NOMO-1 treated with dmso at 0.1 percent for 144 hours (cell line): ENCODE data around the gene MYL4.
A peak's percentile ranks its signal among the peaks of the same experiment; 100 is the strongest.
"Not testable (repeated sequence)": the region's sequence is repeated elsewhere in the genome, so short reads cannot be mapped to it uniquely, and the experiment has no call there.

Source experiments
- DNase-seq: peaks from one replicate; lab custom pipeline; 2025; ENCODE audit not compliant: unreplicated experiment; lab: John Stamatoyannopoulos, UW

The MYL4 gene

GRCh38 chr17:47219621-47220475 is 10.7 kb downstream of the MYL4 start:
- no peak for DNase-seq

GRCh38 chr17:47220531-47220999 is 11.4 kb downstream of the MYL4 start:
- no peak for DNase-seq

DNA sequence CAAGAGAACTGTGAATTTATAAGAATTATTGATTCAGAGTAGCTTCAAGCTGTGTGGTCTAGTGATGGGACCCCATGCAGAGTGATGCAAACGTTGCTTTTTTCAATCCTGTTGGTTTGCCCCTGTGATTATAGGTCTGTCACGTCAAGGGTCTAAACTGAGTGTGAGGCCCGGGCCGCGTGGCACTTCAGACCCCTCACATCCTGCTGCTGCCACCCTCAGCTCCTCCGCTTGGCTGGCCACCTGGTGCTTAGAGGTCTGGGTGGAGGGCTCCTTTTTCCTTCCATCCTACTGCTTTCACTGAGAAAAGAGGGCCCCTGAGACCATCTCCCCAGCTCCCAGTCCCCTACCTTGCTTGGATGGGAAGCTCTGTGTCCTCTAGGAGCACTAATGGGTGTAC is 12.0 kb downstream of the MYL4 start:
- DNase-seq = no peak

- DNase-seq = no peak
Observed at GRCh38 chr17:47222047-47222446, 12.9 kb downstream of the MYL4 start.

DNA sequence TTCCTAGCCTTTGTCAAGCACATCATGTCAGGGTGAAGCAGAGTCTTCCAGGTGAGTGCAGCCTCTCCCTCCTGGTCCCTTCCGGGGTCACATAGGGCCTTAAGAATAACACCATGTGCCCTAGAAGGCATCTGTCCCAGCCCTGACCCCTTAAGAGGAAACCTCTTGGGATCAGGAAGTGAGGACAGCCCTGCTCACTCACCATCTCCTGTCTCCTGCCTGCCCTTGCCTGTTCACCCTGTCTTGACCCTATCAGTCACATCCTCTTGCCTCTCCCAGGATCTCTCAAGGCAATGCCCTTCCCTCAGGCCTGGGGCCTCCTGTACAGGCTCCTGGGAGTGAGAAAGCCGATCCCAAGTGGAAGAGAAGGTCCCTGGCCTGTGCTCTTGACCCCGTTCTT is 13.9 kb downstream of the MYL4 start:
- no peak for DNase-seq

DNA sequence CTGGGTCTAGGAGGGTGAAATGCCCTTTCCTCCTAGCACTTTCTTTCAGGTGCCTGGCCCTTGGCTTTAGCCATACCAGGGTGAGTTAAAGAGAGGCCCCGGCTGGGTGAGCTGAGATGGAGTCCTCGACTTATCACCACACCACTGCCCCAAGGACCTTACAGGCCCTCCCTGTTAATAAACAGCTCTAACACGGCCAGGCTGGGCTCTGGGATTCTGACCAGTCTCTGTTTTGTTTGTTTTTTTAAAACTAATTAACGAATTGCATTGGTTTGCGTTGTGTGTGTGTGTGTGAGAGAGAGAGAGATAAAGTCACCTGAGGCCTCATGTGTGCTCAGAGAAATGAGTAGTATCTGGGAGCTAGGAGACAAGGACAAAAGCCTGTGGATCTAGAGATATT is 14.3 kb downstream of the MYL4 start:
- DNase-seq = no peak

DNA sequence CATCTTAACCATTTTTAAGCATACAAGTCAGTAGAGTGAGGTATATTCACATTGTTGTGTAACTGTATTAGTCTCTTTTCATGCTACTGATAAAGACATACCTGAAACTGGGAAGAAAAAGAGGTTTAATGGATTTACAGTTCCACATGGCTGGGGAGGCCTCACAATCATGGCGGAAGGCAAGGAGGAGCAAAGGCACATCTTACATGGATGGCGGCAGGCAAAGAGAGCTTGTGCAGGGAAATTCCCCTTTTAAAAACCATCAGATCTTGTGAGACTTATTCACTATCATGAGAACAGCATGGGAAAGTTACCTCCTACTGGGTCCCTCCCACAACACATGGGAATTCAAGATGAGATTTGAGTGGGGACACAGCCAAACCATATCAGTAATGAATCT is 14.9 kb downstream of the MYL4 start:
- not testable (repeated sequence) for DNase-seq

- DNase-seq = no peak
Observed at GRCh38 chr17:47224966-47225365, 15.8 kb downstream of the MYL4 start.

GRCh38 chr17:47225436-47225858 is 16.3 kb downstream of the MYL4 start:
- no peak for DNase-seq

DNA sequence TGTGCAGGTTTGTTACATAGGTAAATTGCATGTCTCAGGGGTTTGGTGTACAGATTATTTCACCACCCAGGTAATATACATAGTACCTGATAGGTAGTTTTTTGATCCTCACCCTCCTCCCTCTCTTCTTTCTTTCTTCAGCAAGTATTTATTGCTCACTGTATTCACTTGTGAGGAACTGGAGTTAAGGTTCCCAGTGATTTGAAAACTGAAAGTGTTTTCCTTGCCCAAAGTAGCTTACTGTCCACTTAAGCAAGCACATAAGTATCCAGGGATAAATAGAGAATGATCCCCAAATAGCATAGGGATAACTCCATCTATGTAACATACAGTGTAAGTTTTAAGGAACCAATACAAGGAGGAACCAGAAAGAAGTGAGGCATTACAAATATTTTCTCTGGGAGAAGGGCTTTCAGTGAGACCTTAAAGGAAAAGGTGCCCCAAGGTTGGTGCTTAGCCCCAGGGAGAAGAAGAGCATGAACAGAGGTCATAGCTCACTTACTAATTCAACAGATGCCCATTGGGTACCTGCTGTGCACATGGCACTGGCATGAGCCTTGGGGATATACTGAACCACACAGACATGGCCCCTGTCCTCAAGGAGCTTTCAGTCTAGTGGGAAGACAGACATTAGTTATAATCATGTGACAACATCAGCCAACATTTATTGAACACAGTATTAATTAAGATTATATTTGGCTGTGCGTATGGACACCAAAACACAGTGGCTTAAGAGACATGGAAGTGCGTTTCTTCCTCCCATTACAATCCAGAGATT is 17.0 kb downstream of the MYL4 start:
- no peak for DNase-seq

GRCh38 chr17:47227862-47228261 is 18.7 kb downstream of the MYL4 start:
- no peak for DNase-seq

DNA sequence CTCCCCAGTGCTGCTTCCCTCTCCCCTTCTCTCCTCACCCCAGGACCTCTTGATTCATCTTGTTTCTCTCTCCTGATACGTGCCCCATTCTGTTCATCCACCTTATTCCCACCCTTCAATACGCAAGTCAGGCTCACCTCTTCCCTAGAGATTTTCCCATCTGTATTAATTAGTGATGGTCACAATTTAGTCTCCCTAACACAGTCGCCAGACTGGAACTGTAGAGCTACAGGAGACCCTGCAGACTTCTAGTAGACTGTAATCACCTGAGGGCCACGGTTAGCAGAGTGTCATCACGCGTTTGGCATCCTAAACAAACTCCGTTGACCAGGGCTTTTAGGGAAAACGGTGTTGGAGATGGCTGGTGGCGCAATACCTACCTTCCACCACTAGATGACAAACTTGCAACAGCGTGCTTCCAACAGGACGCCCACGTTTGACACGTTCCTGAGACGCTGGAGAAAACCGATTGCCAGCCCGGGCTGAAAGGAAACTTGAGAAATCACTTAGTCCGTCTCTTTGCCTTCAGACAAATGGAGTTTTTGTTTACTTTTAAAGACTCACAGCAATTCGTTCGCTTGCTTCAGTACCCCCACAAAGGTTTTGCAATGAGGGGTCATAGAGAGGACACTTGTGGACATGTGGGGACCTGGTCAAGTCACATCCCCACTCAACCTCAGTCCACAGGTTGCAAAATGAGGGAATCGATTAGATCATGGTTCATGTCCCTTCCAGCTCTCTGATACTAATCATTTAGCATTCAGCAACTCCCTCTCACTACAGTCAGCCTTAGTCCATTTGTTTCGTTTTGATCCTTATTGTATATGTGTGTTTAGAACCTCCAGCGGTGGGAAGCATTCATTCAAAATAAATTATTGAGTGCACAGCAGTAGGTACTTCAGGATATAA is 20.6 kb downstream of the MYL4 start:
- DNase-seq = peak; percentile 79

DNA sequence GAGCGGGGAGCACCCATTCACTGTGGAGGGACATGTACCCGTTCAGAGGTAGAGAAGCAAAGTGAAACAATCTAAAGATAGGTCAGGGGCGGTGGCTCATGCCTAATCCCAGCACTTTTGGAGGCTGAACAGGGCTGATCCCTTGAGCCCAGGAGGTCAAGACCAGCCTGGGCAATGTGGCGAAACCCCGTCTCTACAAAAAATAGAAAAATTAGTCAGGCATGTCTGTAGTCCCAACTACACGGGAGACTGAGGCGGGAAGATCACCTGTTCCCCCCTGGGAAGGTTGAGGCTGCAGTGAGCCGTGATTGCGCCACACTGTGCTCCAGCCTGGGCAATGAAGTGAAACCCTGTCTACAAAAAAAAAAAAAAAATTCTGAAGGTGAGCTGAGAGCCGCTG is 21.7 kb downstream of the MYL4 start:
- DNase-seq = no peak

DNA sequence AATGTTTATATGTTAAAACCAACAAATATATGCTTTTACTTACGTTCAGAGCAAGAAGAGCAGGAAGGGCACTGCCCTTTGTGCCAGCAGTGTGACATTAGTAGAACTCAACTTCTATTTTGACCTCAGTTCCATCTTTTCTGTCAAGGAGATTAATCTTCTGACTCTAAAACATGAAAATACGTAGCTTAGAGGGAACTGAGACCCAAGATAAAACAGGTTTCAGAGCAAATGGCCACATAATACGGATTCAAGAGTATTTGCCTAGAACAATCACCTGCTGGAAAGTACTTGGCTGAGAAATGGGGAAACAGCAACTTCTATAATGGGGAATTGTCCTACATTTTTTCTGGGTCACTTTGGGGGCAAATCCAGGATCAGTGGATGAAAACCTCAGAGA is 22.2 kb downstream of the MYL4 start:
- no peak for DNase-seq

GRCh38 chr17:47231866-47232265 is 22.7 kb downstream of the MYL4 start:
- no peak for DNase-seq

DNA sequence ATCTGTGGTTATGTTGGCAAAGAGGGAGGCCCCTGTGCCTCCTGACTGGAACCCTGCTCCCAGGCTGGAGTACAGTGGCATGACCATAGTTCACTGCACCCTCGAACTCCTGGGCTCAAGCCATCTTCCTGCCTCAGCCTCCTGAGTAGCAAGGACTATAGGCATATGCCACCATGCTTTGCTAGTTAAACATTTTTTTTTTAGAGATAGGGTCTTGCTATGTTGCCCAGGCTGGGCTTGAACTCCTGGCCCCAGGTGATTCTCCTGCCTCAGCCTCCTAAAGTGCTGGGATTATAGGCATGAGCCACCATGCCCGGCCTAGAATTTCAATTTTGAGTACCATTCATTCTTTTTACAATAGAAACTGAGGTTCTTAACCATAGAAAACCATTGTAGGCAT is 23.3 kb downstream of the MYL4 start:
- DNase-seq = no peak

DNA sequence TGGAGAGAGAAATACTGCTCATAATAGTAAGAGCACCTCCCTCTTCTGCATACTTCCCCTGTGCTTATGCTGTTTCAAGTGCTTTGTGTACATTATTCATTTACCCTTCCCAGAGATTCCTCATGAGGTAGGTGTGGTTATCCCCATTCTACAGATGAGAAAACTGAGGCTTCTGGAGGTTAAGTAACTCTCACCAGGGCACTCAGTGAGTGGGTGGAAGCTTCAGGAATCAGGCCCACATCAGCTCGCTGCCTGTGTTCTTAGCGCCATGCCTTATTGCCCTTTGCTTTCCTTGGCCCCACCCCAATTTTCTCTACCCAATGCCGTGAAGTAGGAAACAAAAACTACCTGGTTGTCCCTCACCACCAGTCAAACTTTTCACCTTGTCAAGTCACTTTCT is 26.4 kb downstream of the MYL4 start:
- DNase-seq = no peak

GRCh38 chr17:47235923-47236322 is 26.8 kb downstream of the MYL4 start:
- DNase-seq = no peak

DNA sequence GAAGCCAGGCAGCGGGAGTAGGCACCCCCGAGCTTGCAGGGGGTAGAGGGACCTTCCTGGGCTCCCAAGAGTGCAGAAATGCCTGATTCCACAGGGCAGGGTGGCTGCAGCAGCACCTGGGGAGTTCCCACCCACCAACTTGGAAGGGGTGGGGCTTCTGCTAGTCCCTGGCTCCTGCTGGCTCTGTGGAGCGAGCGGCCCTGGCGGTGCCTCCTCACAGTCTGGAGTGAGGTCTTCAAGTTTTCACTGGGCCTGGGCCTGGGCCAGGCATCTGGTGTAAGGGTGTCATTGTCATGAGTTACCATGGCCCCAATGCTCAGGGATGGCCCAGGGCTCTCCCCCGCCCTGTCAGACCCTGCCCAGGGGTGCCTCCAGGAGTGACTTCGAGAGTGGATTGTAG is 28.7 kb downstream of the MYL4 start:
- no peak for DNase-seq

- no peak for DNase-seq
Observed at GRCh38 chr17:47238321-47239010, 29.3 kb downstream of the MYL4 start.

GRCh38 chr17:47239619-47239966 is 30.4 kb downstream of the MYL4 start:
- no peak for DNase-seq
